Keratinocyte (primary cell): Measurements from ENCODE around the gene MRTFB.

Experiments
- EZH2 ChIP-seq: IDR thresholded peaks from one replicate; pipeline ENCODE4 v1.6.1; 2012; ENCODE audit warnings: inconsistent platforms, mild to moderate bottlenecking, low read length, moderate library complexity
- TF ChIP-seq, protein P1 (sequence below), 3 experiments: IDR thresholded peaks in 1 of 3; conservative IDR thresholded peaks in 1 of 3; optimal IDR thresholded peaks in 1 of 3; 2 replicates in 2 of 3; 3 replicates in 1 of 3; pipeline versions ENCODE3 to v1.5.1; 2011; ENCODE audit warnings: low read length in 3 of 3, mild to moderate bottlenecking in 3 of 3, moderate library complexity in 2 of 3, control low read depth in 1 of 3, inconsistent platforms in 1 of 3; ENCODE audit not compliant: insufficient read depth in 2 of 3; ENCODE audit errors: extremely low read depth in 1 of 3

DNA sequence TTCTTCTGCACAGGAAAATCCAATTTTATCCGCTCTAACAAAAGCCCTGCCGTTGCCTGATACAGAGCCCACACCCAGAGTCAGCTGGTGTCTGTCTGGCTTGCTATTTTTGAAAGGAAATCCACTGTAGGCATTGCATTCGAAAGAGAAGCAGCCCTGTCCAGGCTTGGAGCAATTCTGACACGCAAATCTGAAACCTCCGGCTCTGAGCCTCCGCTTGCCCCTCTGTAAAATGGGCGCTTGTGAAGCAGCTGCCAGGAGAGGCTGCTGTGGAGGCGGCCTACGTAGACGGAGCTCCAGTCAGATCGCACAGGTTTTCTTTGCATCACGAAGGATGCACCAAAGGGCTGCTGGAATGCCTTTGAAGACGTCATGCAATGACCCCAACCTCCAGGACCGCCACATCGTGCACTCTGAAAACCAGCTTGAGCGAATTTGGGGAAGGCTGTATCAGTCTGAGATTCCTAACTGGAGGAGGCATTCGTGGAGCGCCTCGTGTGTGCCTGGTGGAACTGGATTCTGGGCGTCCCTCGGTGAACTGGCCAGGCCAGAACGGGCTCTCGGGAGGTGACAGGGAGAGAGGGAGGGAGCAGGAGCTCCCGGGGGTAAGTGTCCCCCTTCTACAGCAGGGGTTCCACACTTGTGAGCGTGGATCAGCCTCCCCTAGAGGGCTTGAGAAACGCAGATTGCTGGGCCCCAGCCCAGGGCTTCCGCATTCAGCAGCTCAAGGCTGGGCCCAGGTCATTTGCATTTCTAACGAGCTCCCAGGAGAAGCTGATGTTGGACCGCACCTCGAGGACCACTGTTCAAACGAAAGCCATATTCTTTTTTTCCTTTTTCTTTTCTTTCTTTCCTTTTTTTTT is 215.5 kb downstream of the MRTFB start:
- TF ChIP-seq, protein P1, sequence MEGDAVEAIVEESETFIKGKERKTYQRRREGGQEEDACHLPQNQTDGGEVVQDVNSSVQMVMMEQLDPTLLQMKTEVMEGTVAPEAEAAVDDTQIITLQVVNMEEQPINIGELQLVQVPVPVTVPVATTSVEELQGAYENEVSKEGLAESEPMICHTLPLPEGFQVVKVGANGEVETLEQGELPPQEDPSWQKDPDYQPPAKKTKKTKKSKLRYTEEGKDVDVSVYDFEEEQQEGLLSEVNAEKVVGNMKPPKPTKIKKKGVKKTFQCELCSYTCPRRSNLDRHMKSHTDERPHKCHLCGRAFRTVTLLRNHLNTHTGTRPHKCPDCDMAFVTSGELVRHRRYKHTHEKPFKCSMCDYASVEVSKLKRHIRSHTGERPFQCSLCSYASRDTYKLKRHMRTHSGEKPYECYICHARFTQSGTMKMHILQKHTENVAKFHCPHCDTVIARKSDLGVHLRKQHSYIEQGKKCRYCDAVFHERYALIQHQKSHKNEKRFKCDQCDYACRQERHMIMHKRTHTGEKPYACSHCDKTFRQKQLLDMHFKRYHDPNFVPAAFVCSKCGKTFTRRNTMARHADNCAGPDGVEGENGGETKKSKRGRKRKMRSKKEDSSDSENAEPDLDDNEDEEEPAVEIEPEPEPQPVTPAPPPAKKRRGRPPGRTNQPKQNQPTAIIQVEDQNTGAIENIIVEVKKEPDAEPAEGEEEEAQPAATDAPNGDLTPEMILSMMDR (optimal IDR thresholded peaks at IDR 0.05 in 1 of 3, IDR thresholded peaks at IDR 0.05 in 1 of 3, conservative IDR thresholded peaks at IDR 0.05 in 1 of 3; ENCODE audit: extremely low read depth in 1 of 3, insufficient read depth in 2 of 3, low read length in 3 of 3): no peak
- no peak for TF ChIP-seq EZH2
